Measurements from ENCODE around the gene PPP6C. TPM values are rescaled to one million over a fixed set of nuclear protein-coding genes. Genes with fewer than 3 reads are reported as not detected.

PPP6C gene
- total RNA-seq, 1 experiment from 2014 or later, result 40.7 TPM

- no peak for DNase-seq (ENCODE audit: unreplicated experiment)
- H3K36me3 Mint-ChIP-seq (ENCODE audit: insufficient read depth, unreplicated experiment), result peaks cover 21% of the 10 kb centered on the region
- ChIA-PET CTCF (interaction anchor here (1.7 kb wide), 1 partner anchor 10 kb away, joined by 3 read pairs; no protein-coding TSS in a partner anchor), POLR2A (interaction anchor here (1.1 kb wide), 1 partner anchor 11 kb away, joined by 3 read pairs; no protein-coding TSS in a partner anchor)
- H3K27ac Mint-ChIP-seq (ENCODE audit: low read depth, unreplicated experiment), result no peak overlapping the region
- H3K4me3 Mint-ChIP-seq (ENCODE audit: unreplicated experiment), result no peak overlapping the region
- H3K9me3 Mint-ChIP-seq (ENCODE audit: unreplicated experiment), result no peaks in the 10 kb centered on the region
- intact Hi-C loops (cut with micrococcal nuclease), result no loop called here
- BruUV-seq (replicated peaks), result no TSS peak
- no peaks in the 10 kb centered on the region for H3K27me3 Mint-ChIP-seq (ENCODE audit: insufficient read depth, unreplicated experiment)
- TF ChIP-seq CTCF (IDR thresholded peaks at IDR 0.05; ENCODE audit: unreplicated experiment), result no peak
- peaks cover 21% of the 10 kb centered on the region for H3K4me1 Mint-ChIP-seq (ENCODE audit: insufficient read depth, unreplicated experiment)
Observed at GRCh38 chr9:125177888-125178287, 11.7 kb downstream of the PPP6C start.

GRCh38 chr9:125176636-125177035 is 13.0 kb downstream of the PPP6C start:
- intact Hi-C loops (cut with micrococcal nuclease), result no loop called here
- CTCF ChIA-PET, result interaction anchor here (1.7 kb wide), 1 partner anchor 12 kb away, joined by 3 read pairs; no protein-coding TSS in a partner anchor
- H3K4me1 Mint-ChIP-seq (ENCODE audit: insufficient read depth, unreplicated experiment), result peaks cover 19% of the 10 kb centered on the region
- H3K27ac Mint-ChIP-seq (ENCODE audit: low read depth, unreplicated experiment), result no peak overlapping the region
- H3K9me3 Mint-ChIP-seq (ENCODE audit: unreplicated experiment), result no peaks in the 10 kb centered on the region
- H3K4me3 Mint-ChIP-seq (ENCODE audit: unreplicated experiment), result no peak overlapping the region
- POLR2A ChIA-PET, result interaction anchor here (0.6 kb wide), 1 partner anchor 18 kb away, joined by 4 read pairs; no protein-coding TSS in a partner anchor
- BruUV-seq (replicated peaks), result no TSS peak
- no peak for DNase-seq (ENCODE audit: unreplicated experiment)
- H3K36me3 Mint-ChIP-seq (ENCODE audit: insufficient read depth, unreplicated experiment), result peaks cover 21% of the 10 kb centered on the region
- no peaks in the 10 kb centered on the region for H3K27me3 Mint-ChIP-seq (ENCODE audit: insufficient read depth, unreplicated experiment)
- no peak for TF ChIP-seq CTCF (IDR thresholded peaks at IDR 0.05; ENCODE audit: unreplicated experiment)

GRCh38 chr9:125172031-125172755 is 17.4 kb downstream of the PPP6C start:
- no TSS peak for BruUV-seq (replicated peaks)
- ChIA-PET CTCF (no interaction called here), POLR2A (no interaction called here)
- TF ChIP-seq CTCF (IDR thresholded peaks at IDR 0.05; ENCODE audit: unreplicated experiment), result no peak
- DNase-seq (ENCODE audit: unreplicated experiment), result no peak
- Mint-ChIP-seq H3K4me3 (ENCODE audit: unreplicated experiment) (no peak overlapping the region), H3K27me3 (ENCODE audit: insufficient read depth, unreplicated experiment) (no peaks in the 10 kb centered on the region), H3K36me3 (ENCODE audit: insufficient read depth, unreplicated experiment) (peaks cover 50% of the 10 kb centered on the region), H3K4me1 (ENCODE audit: insufficient read depth, unreplicated experiment) (peaks cover 11% of the 10 kb centered on the region), H3K27ac (ENCODE audit: low read depth, unreplicated experiment) (no peak overlapping the region), H3K9me3 (ENCODE audit: unreplicated experiment) (no peaks in the 10 kb centered on the region)
- intact Hi-C loops (cut with micrococcal nuclease), result no loop called here

GRCh38 chr9:125169895-125170294 is 19.7 kb downstream of the PPP6C start:
- H3K9me3 Mint-ChIP-seq (ENCODE audit: unreplicated experiment), result no peaks in the 10 kb centered on the region
- no peak for TF ChIP-seq CTCF (IDR thresholded peaks at IDR 0.05; ENCODE audit: unreplicated experiment)
- BruUV-seq (replicated peaks), result no TSS peak
- H3K4me3 Mint-ChIP-seq (ENCODE audit: unreplicated experiment), result no peak overlapping the region
- CTCF ChIA-PET, result interaction anchor here (0.7 to 1.4 kb wide), 3 partner anchors 8 to 913 kb away, joined by 3 to 6 read pairs (median 3); no protein-coding TSS in a partner anchor
- peaks cover 5% of the 10 kb centered on the region for H3K4me1 Mint-ChIP-seq (ENCODE audit: insufficient read depth, unreplicated experiment)
- H3K27me3 Mint-ChIP-seq (ENCODE audit: insufficient read depth, unreplicated experiment), result no peaks in the 10 kb centered on the region
- no peak overlapping the region for H3K27ac Mint-ChIP-seq (ENCODE audit: low read depth, unreplicated experiment)
- intact Hi-C loops (cut with micrococcal nuclease), result no loop called here
- H3K36me3 Mint-ChIP-seq (ENCODE audit: insufficient read depth, unreplicated experiment), result peaks cover 64% of the 10 kb centered on the region
- DNase-seq (ENCODE audit: unreplicated experiment), result no peak
- POLR2A ChIA-PET, result no interaction called here

All from MCF 10A (cell line).